CD4-positive, alpha-beta T cell (primary cell): ENCODE measurements around the gene RASAL2. TPM values are rescaled to one million over a fixed set of nuclear protein-coding genes. Genes with fewer than 3 reads are reported as not detected.

Source experiments
- ATAC-seq: fragments of 200-7000 bp; cut with Tn5 transposase; one replicate; pipeline ENCODE4 v1.10.0; 2022; ENCODE audit warnings: mild to moderate bottlenecking; ENCODE audit not compliant: poor library complexity
- CTCF ChIA-PET: fragments of 350-600 bp; sonication (Branson Sonifier 250); formaldehyde crosslinking; loops from one replicate; lab custom pipeline; 2021; ENCODE audit warnings: antibody characterized with exemption, inconsistent platforms; lab: Charles Lee
- POLR2A ChIA-PET: fragments of 350-600 bp; sonication (Branson Sonifier 250); formaldehyde crosslinking; loops from one replicate; lab custom pipeline; 2021; ENCODE audit warnings: antibody characterized with exemption, inconsistent platforms; lab: Charles Lee
- DNase-seq, 14 experiments: peaks; one replicate each; pipeline ENCODE4 v3.0.0-alpha.2; 2013 to 2020; ENCODE audit warnings: mixed read lengths in 2 of 14
- H3K27ac ChIP-seq, 2 donors: one replicate each; pipeline versions ENCODE4 v1.5.1 to v1.7.0; 2013; ENCODE audit warnings: low read length in 2 of 2, low read depth in 1 of 2, mild to moderate bottlenecking in 1 of 2
- H3K27me3 ChIP-seq, 2 experiments: 1 replicate in 1 of 2; 2 replicates in 1 of 2; pipeline versions ENCODE4 v1.6.1 to v1.7.0; 2013; ENCODE audit warnings: low read length in 2 of 2, control low read depth in 1 of 2, mild to moderate bottlenecking in 1 of 2, moderate library complexity in 1 of 2; ENCODE audit not compliant: insufficient read depth in 2 of 2, control insufficient read depth in 1 of 2
- H3K36me3 ChIP-seq: one replicate; pipeline ENCODE4 v1.6.1; 2013; ENCODE audit warnings: low read length, control low read depth; ENCODE audit not compliant: insufficient read depth
- H3K4me1 ChIP-seq: one replicate; pipeline ENCODE4 v1.6.1; 2013; ENCODE audit warnings: low read length, control low read depth; ENCODE audit not compliant: insufficient read depth
- H3K4me3 ChIP-seq: one replicate; pipeline ENCODE4 v1.5.1; 2013; ENCODE audit warnings: mild to moderate bottlenecking, low read length, moderate library complexity
- H3K9me3 ChIP-seq, 2 experiments: 1 replicate in 1 of 2; 2 replicates in 1 of 2; pipeline versions ENCODE4 v1.6.1 to v1.7.0; 2013; ENCODE audit warnings: low read length in 2 of 2, mild to moderate bottlenecking in 2 of 2, control low read depth in 1 of 2, moderate library complexity in 1 of 2; ENCODE audit not compliant: control insufficient read depth in 1 of 2, insufficient read depth in 1 of 2
- H3K27ac Mint-ChIP-seq: one replicate; pipeline ENCODE4 v1.8.0; 2020; ENCODE audit warnings: mixed read lengths
- H3K27me3 Mint-ChIP-seq: one replicate; pipeline ENCODE4 v1.8.0; 2021; ENCODE audit warnings: mixed read lengths
- H3K36me3 Mint-ChIP-seq: one replicate; pipeline ENCODE4 v1.8.0; 2021; ENCODE audit warnings: low read depth, mixed read lengths
- H3K4me1 Mint-ChIP-seq: one replicate; pipeline ENCODE4 v1.8.0; 2021; ENCODE audit warnings: low read depth, mixed read lengths
- H3K4me3 Mint-ChIP-seq: one replicate; pipeline ENCODE4 v1.8.0; 2020; ENCODE audit warnings: mild to moderate bottlenecking, mixed read lengths
- H3K9me3 Mint-ChIP-seq: one replicate; pipeline ENCODE4 v1.8.0; 2020; ENCODE audit warnings: mixed read lengths
- intact Hi-C, 2 experiments: fragments of 100-400 bp; cut with DNase I in 1 of 2; cut with micrococcal nuclease in 1 of 2; formaldehyde crosslinking; loops; one replicate each; pipeline versions ENCODE4 v1.15.1 to v1.9.0; 2023 to 2025; cut with DNase I, micrococcal nuclease
- total RNA-seq, 174 experiments: library from RNA in 2 of 174; stranded (reverse) in 2 of 174; gene quantifications; one replicate each; pipeline ENCODE4 v1.2.3 and lab custom pipeline; 2021 to 2026
- TF ChIP-seq, protein P1 (sequence below): fragments of 200-600 bp; IDR thresholded peaks from one replicate; pipeline ENCODE4 v1.8.0; 2022; ENCODE audit warnings: antibody characterized with exemption, mild to moderate bottlenecking

The RASAL2 gene
- total RNA-seq, 2 experiments from 2014 or later, result 0.03 TPM; not detected in 1

DNA sequence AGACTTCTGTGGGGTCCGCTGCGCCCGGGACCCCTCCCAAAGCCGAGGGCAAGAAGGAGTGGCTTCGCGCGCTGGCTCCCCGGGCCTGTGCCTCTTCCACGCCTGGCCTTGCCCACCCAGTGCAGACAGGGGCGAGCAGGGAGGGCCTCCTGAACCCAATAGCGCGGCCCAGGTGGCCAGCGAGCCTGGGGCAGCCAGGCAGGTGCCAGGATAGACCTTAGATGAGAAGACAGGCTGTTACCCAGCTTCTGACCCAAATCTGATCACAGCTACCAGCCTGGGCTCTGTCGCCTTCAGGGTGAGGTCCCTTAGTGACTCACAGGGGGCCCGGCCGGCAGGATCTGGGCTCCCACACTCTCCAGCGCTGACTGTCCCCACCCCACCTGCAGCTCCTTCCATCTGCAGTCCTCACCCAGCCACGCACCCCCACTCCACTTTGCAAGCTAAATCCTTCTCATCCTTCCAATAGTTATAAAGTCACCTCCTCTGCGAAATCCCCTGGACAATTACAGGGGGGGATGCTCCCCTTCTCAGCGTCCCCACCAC lies 393.2 kb downstream of the RASAL2 start:
- Mint-ChIP-seq H3K27me3 (peaks cover 26% of the 10 kb centered on the region), H3K4me3 (no peak overlapping the region), H3K9me3 (no peaks in the 10 kb centered on the region), H3K4me1 (no peaks in the 10 kb centered on the region), H3K36me3 (no peaks in the 10 kb centered on the region), H3K27ac (no peak overlapping the region)
- TF ChIP-seq, protein P1, sequence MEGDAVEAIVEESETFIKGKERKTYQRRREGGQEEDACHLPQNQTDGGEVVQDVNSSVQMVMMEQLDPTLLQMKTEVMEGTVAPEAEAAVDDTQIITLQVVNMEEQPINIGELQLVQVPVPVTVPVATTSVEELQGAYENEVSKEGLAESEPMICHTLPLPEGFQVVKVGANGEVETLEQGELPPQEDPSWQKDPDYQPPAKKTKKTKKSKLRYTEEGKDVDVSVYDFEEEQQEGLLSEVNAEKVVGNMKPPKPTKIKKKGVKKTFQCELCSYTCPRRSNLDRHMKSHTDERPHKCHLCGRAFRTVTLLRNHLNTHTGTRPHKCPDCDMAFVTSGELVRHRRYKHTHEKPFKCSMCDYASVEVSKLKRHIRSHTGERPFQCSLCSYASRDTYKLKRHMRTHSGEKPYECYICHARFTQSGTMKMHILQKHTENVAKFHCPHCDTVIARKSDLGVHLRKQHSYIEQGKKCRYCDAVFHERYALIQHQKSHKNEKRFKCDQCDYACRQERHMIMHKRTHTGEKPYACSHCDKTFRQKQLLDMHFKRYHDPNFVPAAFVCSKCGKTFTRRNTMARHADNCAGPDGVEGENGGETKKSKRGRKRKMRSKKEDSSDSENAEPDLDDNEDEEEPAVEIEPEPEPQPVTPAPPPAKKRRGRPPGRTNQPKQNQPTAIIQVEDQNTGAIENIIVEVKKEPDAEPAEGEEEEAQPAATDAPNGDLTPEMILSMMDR, result no peak
- ATAC-seq (no peak), DNase-seq (no peak)
- Histone ChIP-seq H3K4me1 (no peaks in the 10 kb centered on the region), H3K27me3 (peaks cover 0 to 2% of the 10 kb centered on the region in 2 experiments), H3K4me3 (no peak overlapping the region), H3K27ac (no peak overlapping the region), H3K9me3 (peaks cover 0 to 5% of the 10 kb centered on the region in 2 experiments), H3K36me3 (no peaks in the 10 kb centered on the region)
- intact Hi-C loops, result no loop called here
- POLR2A ChIA-PET, result no interaction called here
- CTCF ChIA-PET, result no interaction called here

DNA sequence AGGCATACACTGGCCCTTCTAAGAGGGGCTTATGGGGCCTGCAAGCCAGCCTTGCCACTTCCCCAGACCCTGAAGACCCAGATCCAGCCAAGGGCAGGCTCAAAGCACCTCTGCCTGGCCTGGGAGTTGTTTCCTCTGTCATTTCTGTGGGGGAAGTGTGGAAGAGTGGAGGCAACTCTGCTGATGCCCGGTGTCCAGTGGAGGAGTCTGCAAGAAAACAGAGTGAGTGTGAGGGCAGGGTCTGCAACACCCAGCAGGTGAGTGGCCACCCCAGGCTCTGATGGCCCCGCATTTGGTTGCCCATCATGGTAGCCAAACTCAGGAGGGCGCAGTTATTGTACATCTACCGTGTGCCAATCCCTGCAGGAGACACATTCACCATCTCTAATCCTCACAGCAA lies 394.5 kb downstream of the RASAL2 start:
- peaks cover 0 to 5% of the 10 kb centered on the region in 2 experiments for H3K9me3 ChIP-seq
- DNase-seq, result no peak
- no peak overlapping the region for H3K4me3 ChIP-seq
- H3K27ac ChIP-seq, result no peak overlapping the region
- CTCF ChIA-PET, result no interaction called here
- H3K4me1 ChIP-seq, result no peaks in the 10 kb centered on the region
- TF ChIP-seq, protein P1, result no peak
- Mint-ChIP-seq H3K4me3 (no peak overlapping the region), H3K9me3 (no peaks in the 10 kb centered on the region), H3K4me1 (no peaks in the 10 kb centered on the region), H3K36me3 (no peaks in the 10 kb centered on the region), H3K27ac (no peak overlapping the region), H3K27me3 (peaks cover 26% of the 10 kb centered on the region)
- no peaks in the 10 kb centered on the region for H3K27me3 ChIP-seq
- H3K36me3 ChIP-seq, result no peaks in the 10 kb centered on the region
- intact Hi-C loops, result no loop called here
- POLR2A ChIA-PET, result no interaction called here
- no peak for ATAC-seq

GRCh38 chr1:178489399-178489798 lies 395.5 kb downstream of the RASAL2 start:
- ATAC-seq (no peak), DNase-seq (no peak)
- no peaks in the 10 kb centered on the region for H3K4me1 Mint-ChIP-seq
- no peaks in the 10 kb centered on the region for H3K9me3 Mint-ChIP-seq
- intact Hi-C loops, result no loop called here
- Histone ChIP-seq H3K4me1 (no peaks in the 10 kb centered on the region), H3K27me3 (no peaks in the 10 kb centered on the region), H3K9me3 (peaks cover 0 to 5% of the 10 kb centered on the region in 2 experiments), H3K36me3 (no peaks in the 10 kb centered on the region), H3K27ac (no peak overlapping the region), H3K4me3 (no peak overlapping the region)
- no peak overlapping the region for H3K27ac Mint-ChIP-seq
- peaks cover 26% of the 10 kb centered on the region for H3K27me3 Mint-ChIP-seq
- ChIA-PET CTCF (no interaction called here), POLR2A (no interaction called here)
- TF ChIP-seq, protein P1, result no peak
- H3K36me3 Mint-ChIP-seq, result no peaks in the 10 kb centered on the region
- no peak overlapping the region for H3K4me3 Mint-ChIP-seq
